Right lobe of liver (tissue), 4 donors: Measurements from ENCODE around the gene HES3.

Experiments used
- CTCF ChIP-seq, 4 donors: fragments of 200-600 bp in 3 of 4; fragments of 450-650 bp in 1 of 4; IDR thresholded peaks; one replicate each; pipeline versions ENCODE4 v1.5.1 to v1.8.0; 2016 to 2022; ENCODE audit warnings: antibody characterized with exemption in 4 of 4, mild to moderate bottlenecking in 2 of 4
- POLR2A ChIP-seq: fragments of 450-650 bp; IDR thresholded peaks from one replicate; pipeline ENCODE4 v1.6.1; 2017; ENCODE audit warnings: antibody characterized with exemption, mild to moderate bottlenecking
- donor health status: DM: no; HTN: no; CAD: no.
- donor health status: DM: no; HTN: no; CAD: no.
- donor health status: DM: no; HTN: yes; CAD: no.

DNA sequence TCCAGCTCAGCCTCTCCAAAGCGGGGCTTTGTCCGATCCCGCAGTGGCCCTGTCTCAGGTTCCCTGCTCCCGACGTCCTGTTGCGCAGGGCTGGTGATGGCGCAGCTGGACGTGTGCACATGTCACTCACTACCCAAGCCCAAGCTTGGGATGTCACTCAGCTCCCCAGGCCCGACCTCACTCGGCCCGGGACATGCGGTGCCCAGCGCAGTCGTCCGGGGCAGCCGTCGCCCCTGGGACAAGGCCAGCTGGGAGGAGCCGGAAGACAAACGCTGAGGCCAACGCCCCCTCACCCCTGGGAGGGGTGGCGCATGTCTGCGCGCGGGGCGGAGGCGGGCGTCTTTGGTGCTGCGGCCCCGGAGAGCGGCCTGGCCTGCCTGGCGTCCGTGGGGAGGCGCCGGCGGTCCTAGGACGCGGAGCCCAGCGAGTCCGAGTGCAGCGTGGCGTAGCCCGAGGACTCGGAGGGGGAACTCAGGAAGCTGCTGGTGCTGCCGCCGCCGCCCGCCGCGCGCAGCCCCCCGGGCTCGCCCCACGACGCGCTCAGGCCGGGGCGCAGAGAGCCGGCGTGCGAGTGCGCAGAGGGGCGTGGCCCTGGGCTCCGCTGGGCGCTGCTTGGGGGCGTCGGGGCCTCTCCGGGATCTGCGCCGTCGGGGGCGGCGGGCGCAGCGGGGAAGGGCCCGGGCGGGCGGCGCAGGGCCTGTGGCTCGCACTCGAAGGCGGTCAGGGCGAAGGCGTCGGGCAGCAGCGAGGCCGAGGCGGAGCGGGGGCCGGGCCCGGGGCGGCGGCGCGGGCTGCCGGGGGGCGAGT is 5.2 kb downstream of the HES3 start:
- no peak for TF ChIP-seq CTCF (IDR thresholded peaks at IDR 0.05)
- no peak for TF ChIP-seq POLR2A
